HEK293 (cell line): ENCODE results near the gene KCNG3.

ENCODE experiments used
- CTCF ChIA-PET: fragments of 350-600 bp; formaldehyde crosslinking; extraction: SDS; loops from one replicate; lab custom pipeline; 2021; ENCODE audit warnings: antibody characterized with exemption; lab: Yijun Ruan, JAX
- POLR2A ChIA-PET: fragments of 300-600 bp; formaldehyde crosslinking; extraction: SDS; loops from one replicate; lab custom pipeline; 2020; ENCODE audit warnings: antibody characterized with exemption, inconsistent platforms; lab: Yijun Ruan, JAX
- H3K27ac ChIP-seq: fragments of 200-500 bp; sonication (Bioruptor generic); 2 replicates; pipeline ENCODE4 v1.5.1; 2014; ENCODE audit warnings: low read depth, low read length, control low read depth, inconsistent platforms; ENCODE audit errors: extremely low read depth
- H3K36me3 ChIP-seq, 2 experiments: fragments of 200-500 bp in 1 of 2; sonication (Bioruptor generic) in 1 of 2; 1 replicate in 1 of 2; 2 replicates in 1 of 2; pipeline ENCODE4 v1.5.1; 2014 to 2017; ENCODE audit warnings: inconsistent platforms in 2 of 2, low read length in 2 of 2; ENCODE audit not compliant: control insufficient read depth in 2 of 2, insufficient read depth in 1 of 2
- H3K4me1 ChIP-seq: fragments of 200-500 bp; sonication (Bioruptor generic); 2 replicates; pipeline ENCODE4 v1.5.1; 2014; ENCODE audit warnings: mild to moderate bottlenecking, low read length, inconsistent platforms; ENCODE audit not compliant: control insufficient read depth, insufficient read depth
- H3K4me3 ChIP-seq: 2 replicates; pipeline ENCODE4 v1.5.1; 2011; ENCODE audit warnings: low read depth, mild to moderate bottlenecking, control low read depth, low read length, moderate library complexity
- H3K9me3 ChIP-seq: fragments of 200-500 bp; sonication (Bioruptor generic); 2 replicates; pipeline ENCODE4 v1.5.1; 2014; ENCODE audit warnings: low read depth, low read length, inconsistent platforms; ENCODE audit not compliant: control insufficient read depth, insufficient read depth
- IKZF3 ChIP-seq: fragments of 450-650 bp; IDR thresholded peaks from 2 replicates; pipeline ENCODE4 v1.5.0; 2018; ENCODE audit warnings: missing biosample characterization, mild to moderate bottlenecking, missing genetic modification characterization, moderate library complexity
- PRDM1 ChIP-seq: fragments of 450-650 bp; formaldehyde crosslinking; IDR thresholded peaks from 2 replicates; pipeline ENCODE4; 2016; ENCODE audit warnings: missing biosample characterization, missing genetic modification characterization
- REST ChIP-seq: fragments of 450-650 bp; formaldehyde crosslinking; IDR thresholded peaks from 2 replicates; pipeline ENCODE4 v1.5.1; 2016; ENCODE audit warnings: missing biosample characterization, missing genetic modification characterization
- SCRT2 ChIP-seq: fragments of 450-650 bp; formaldehyde crosslinking; IDR thresholded peaks from 2 replicates; pipeline ENCODE4 v1.5.1; 2016; ENCODE audit warnings: missing biosample characterization, missing genetic modification characterization
- ZBTB20 ChIP-seq: fragments of 450-650 bp; formaldehyde crosslinking; IDR thresholded peaks from 2 replicates; pipeline ENCODE4 v1.5.1; 2016; ENCODE audit warnings: missing biosample characterization, missing genetic modification characterization
- ZFP3 ChIP-seq: fragments of 450-650 bp; formaldehyde crosslinking; IDR thresholded peaks from 2 replicates; pipeline ENCODE4 v1.5.1; 2016; ENCODE audit warnings: low read depth, missing biosample characterization, missing genetic modification characterization
- ZNF148 ChIP-seq: fragments of 450-650 bp; formaldehyde crosslinking; IDR thresholded peaks from 2 replicates; pipeline ENCODE4 v1.5.0; 2017; ENCODE audit warnings: missing biosample characterization, missing genetic modification characterization, borderline replicate concordance
- ZNF280D ChIP-seq: fragments of 450-650 bp; formaldehyde crosslinking; IDR thresholded peaks from 2 replicates; pipeline ENCODE4 v1.5.1; 2016; ENCODE audit warnings: missing biosample characterization, missing genetic modification characterization
- ZNF362 ChIP-seq: fragments of 450-650 bp; formaldehyde crosslinking; IDR thresholded peaks from 2 replicates; pipeline ENCODE4 v1.5.1; 2016; ENCODE audit warnings: missing biosample characterization, missing genetic modification characterization
- ZNF488 ChIP-seq: fragments of 450-650 bp; formaldehyde crosslinking; IDR thresholded peaks from 2 replicates; pipeline ENCODE4 v1.5.1; 2016; ENCODE audit warnings: missing biosample characterization, missing genetic modification characterization
- ZNF585B ChIP-seq: fragments of 450-650 bp; formaldehyde crosslinking; IDR thresholded peaks from 2 replicates; pipeline ENCODE4 v1.5.1; 2016; ENCODE audit warnings: missing biosample characterization, missing genetic modification characterization
- ZNF600 ChIP-seq: fragments of 450-650 bp; formaldehyde crosslinking; IDR thresholded peaks from 2 replicates; pipeline ENCODE4 v1.5.1; 2016; ENCODE audit warnings: missing biosample characterization, missing genetic modification characterization
- ZNF658 ChIP-seq: fragments of 450-650 bp; formaldehyde crosslinking; IDR thresholded peaks from 2 replicates; pipeline ENCODE4; 2016; ENCODE audit warnings: missing biosample characterization, missing genetic modification characterization
- TF ChIP-seq, protein P1 (sequence below): fragments of 450-650 bp; formaldehyde crosslinking; conservative IDR thresholded peaks from 2 replicates; pipeline ENCODE4 v1.5.1; 2016; ENCODE audit warnings: low read depth, missing biosample characterization, missing genetic modification characterization

The KCNG3 gene

GRCh38 chr2:42486145-42486906 lies 7.5 kb downstream of the KCNG3 start (continued):
- TF ChIP-seq ZNF600 (no peak), PRDM1 (tag by site-specific recombination) (no peak), IKZF3 (tag by site-specific recombination) (no peak), ZNF148 (tag by site-specific recombination) (no peak), REST (no peak), ZFP3 (tag by site-specific recombination) (no peak), ZNF488 (tag by site-specific recombination) (no peak)
- TF ChIP-seq, all 188 proteins: peak for 0

- H3K4me3 ChIP-seq: no peak overlapping the region
- no peak overlapping the region for H3K27ac ChIP-seq
- no peaks in the 10 kb centered on the region for H3K4me1 ChIP-seq
- POLR2A ChIA-PET: interaction anchor here (0.6 kb wide), 1 partner anchor 9 kb away, joined by 3 read pairs; no protein-coding TSS in a partner anchor
- no peak for TF ChIP-seq ZNF280D (tag by site-specific recombination)
- TF ChIP-seq, protein P1, sequence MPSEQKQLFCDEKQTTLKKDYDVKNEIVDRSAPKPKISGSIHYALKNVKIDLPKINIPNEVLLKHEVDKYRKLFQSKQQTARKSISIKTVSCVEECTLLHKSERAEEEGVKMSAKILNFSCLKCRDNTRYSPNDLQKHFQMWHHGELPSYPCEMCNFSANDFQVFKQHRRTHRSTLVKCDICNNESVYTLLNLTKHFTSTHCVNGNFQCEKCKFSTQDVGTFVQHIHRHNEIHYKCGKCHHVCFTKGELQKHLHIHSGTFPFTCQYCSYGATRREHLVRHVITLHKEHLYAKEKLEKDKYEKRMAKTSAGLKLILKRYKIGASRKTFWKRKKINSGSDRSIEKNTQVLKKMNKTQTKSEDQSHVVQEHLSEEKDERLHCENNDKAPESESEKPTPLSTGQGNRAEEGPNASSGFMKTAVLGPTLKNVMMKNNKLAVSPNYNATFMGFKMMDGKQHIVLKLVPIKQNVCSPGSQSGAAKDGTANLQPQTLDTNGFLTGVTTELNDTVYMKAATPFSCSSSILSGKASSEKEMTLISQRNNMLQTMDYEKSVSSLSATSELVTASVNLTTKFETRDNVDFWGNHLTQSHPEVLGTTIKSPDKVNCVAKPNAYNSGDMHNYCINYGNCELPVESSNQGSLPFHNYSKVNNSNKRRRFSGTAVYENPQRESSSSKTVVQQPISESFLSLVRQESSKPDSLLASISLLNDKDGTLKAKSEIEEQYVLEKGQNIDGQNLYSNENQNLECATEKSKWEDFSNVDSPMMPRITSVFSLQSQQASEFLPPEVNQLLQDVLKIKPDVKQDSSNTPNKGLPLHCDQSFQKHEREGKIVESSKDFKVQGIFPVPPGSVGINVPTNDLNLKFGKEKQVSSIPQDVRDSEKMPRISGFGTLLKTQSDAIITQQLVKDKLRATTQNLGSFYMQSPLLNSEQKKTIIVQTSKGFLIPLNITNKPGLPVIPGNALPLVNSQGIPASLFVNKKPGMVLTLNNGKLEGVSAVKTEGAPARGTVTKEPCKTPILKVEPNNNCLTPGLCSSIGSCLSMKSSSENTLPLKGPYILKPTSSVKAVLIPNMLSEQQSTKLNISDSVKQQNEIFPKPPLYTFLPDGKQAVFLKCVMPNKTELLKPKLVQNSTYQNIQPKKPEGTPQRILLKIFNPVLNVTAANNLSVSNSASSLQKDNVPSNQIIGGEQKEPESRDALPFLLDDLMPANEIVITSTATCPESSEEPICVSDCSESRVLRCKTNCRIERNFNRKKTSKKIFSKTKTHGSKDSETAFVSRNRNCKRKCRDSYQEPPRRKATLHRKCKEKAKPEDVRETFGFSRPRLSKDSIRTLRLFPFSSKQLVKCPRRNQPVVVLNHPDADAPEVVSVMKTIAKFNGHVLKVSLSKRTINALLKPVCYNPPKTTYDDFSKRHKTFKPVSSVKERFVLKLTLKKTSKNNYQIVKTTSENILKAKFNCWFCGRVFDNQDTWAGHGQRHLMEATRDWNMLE (tag by site-specific recombination): no peak
- no peak for TF ChIP-seq ZBTB20 (tag by site-specific recombination)
- no peak for TF ChIP-seq ZNF585B (tag by site-specific recombination)
- TF ChIP-seq SCRT2 (tag by site-specific recombination): no peak
- TF ChIP-seq ZNF658 (tag by site-specific recombination): no peak
- 0 out of 2 replicates have a peak, but pooled peaks have one; percentile 23 for TF ChIP-seq ZNF362 (tag by site-specific recombination)
- TF ChIP-seq, all 188 proteins: peak for 1
- CTCF ChIA-PET: no interaction called here
- Histone ChIP-seq H3K9me3 (no peaks in the 10 kb centered on the region), H3K36me3 (no peaks in the 10 kb centered on the region)
Observed at GRCh38 chr2:42480402-42480801, 13.4 kb downstream of the KCNG3 start.
